Ovary (tissue), 9 donors: ENCODE data around the gene PAK5. TPM values are rescaled to one million over a fixed set of nuclear protein-coding genes. Genes with fewer than 3 reads are reported as not detected.

Experiments used
- DNase-seq, 5 donors: peaks; one replicate each; pipeline ENCODE4 v3.0.0-alpha.2; 2019 to 2020
- H3K27ac ChIP-seq, 2 donors: fragments of 200-600 bp; one replicate each; pipeline versions ENCODE4 v1.5.1 to v1.8.0; 2019 to 2022
- H3K27me3 ChIP-seq: fragments of 200-600 bp; one replicate; pipeline ENCODE4 v1.8.0; 2022
- H3K36me3 ChIP-seq: fragments of 200-600 bp; sonication (generic); one replicate; pipeline ENCODE4 v1.5.1; 2019
- H3K4me1 ChIP-seq: one replicate; pipeline ENCODE4 v1.8.1; 2013; ENCODE audit warnings: mild to moderate bottlenecking, moderate library complexity; ENCODE audit not compliant: insufficient read depth
- H3K4me3 ChIP-seq: fragments of 200-600 bp; sonication (generic); one replicate; pipeline ENCODE4 v1.5.1; 2017
- H3K9me3 ChIP-seq, 2 donors: fragments of 200-600 bp in 1 of 2; sonication (generic) in 1 of 2; one replicate each; pipeline versions ENCODE4 v1.5.1 to v1.8.1; 2013 to 2019; ENCODE audit warnings: mild to moderate bottlenecking in 1 of 2, moderate library complexity in 1 of 2
- CTCF ChIP-seq, 3 donors: fragments of 450-650 bp in 2 of 3; fragments of 200-600 bp in 1 of 3; IDR thresholded peaks; one replicate each; pipeline versions ENCODE4 v1.5.1 to v1.8.0; 2016 to 2022; ENCODE audit warnings: antibody characterized with exemption in 3 of 3, mild to moderate bottlenecking in 1 of 3
- EP300 ChIP-seq: sonication (generic); formaldehyde crosslinking; IDR thresholded peaks from one replicate; pipeline ENCODE4 v1.6.1; 2017; ENCODE audit warnings: antibody characterized with exemption
- POLR2A ChIP-seq: fragments of 450-650 bp; IDR thresholded peaks from one replicate; pipeline ENCODE4 v1.6.1; 2017; ENCODE audit warnings: antibody characterized with exemption, mild to moderate bottlenecking, moderate library complexity
- WGBS, 3 donors: extraction: QIAGEN DNeasy Blood & Tissue Kit in 1 of 3; methylation state at CpG; one replicate each; pipeline versions ENCODE4 v1.1.5 to v1.1.7; 2013 to 2017; 5-methylcytosine and 5-hydroxymethylcytosine counted together
- intact Hi-C, 4 donors: fragments of 100-400 bp; cut with DNase I; formaldehyde crosslinking; loops; one replicate each; pipeline versions ENCODE4 v1.11.0 to v1.15.1; 2022 to 2023
- polyA plus RNA-seq, 2 donors: library from polyadenylated mRNA; stranded (reverse); fragments of 200-250 nt in 1 of 2; fragments of 350-450 nt in 1 of 2; fragmentation: Illumina TruSeq in 1 of 2; extraction: RNeasy Lipid Tissue Mini Kit (QIAGEN cat#74804) in 1 of 2; gene quantifications; one replicate each; pipeline ENCODE4 v1.2.3, GENCODE V29; 2013 to 2014
- total RNA-seq, 7 donors: library from RNA; depleted of rRNA in 2 of 7; stranded (reverse); fragments of >200 nt in 2 of 7; fragmentation: NEBNext Ultra II Directional in 3 of 7; extraction: Animal tissue kit (Norgen Biotek cat#: 25700) in 3 of 7; gene quantifications; one replicate each; pipeline versions ENCODE4 v1.1.0 to v1.2.4, GENCODE V29; 2016 to 2023
- donor health status: DM: no; HTN: no; CAD: no; lungs with moderate emphysema.
- donor health status: DM: no; HTN: no; CAD: no.
- donor health status: Bipolar disorder and iron deficiency.
- donor health status: DM: yes; HTN: yes; CAD: no.
- donor health status: DM: no; HTN: no; CAD: no.
- donor health status: DM: yes; HTN: yes; CAD: no.

Gene PAK5
- total and polyA plus RNA-seq, 9 donors, result under 0.01 to 0.47 (median 0.10) TPM; not detected in 2

GRCh38 chr20:9789131-9789530 is 49.7 kb downstream of the PAK5 start:
- Histone ChIP-seq H3K4me3 (no peak overlapping the region), H3K27ac (no peak overlapping the region), H3K9me3 (no peaks in the 10 kb centered on the region), H3K27me3 (no peaks in the 10 kb centered on the region), H3K36me3 (no peaks in the 10 kb centered on the region), H3K4me1 (no peaks in the 10 kb centered on the region)
- intact Hi-C loops, result no loop called here
- TF ChIP-seq EP300 (no peak), POLR2A (no peak)
- no peak for DNase-seq
- WGBS, 3 donors, result 78 to 87% (median 81%) methylated on average over 2 of the region's 2 CpGs

GRCh38 chr20:9775176-9775575 is 63.7 kb downstream of the PAK5 start:
- H3K9me3 ChIP-seq, result no peaks in the 10 kb centered on the region
- intact Hi-C loops, result no loop called here
- DNase-seq, result no peak
- no peaks in the 10 kb centered on the region for H3K27me3 ChIP-seq
- H3K4me3 ChIP-seq, result no peak overlapping the region
- no peaks in the 10 kb centered on the region for H3K36me3 ChIP-seq
- 94 to 96% (median 95%) methylated on average over 3 of the region's 3 CpGs for WGBS, 3 donors
- no peak overlapping the region for H3K27ac ChIP-seq
- no peaks in the 10 kb centered on the region for H3K4me1 ChIP-seq
- no peak for TF ChIP-seq POLR2A
- no peak for TF ChIP-seq EP300
- no peak for TF ChIP-seq CTCF (IDR thresholded peaks at IDR 0.05)

- Histone ChIP-seq H3K27ac (no peak overlapping the region), H3K36me3 (no peaks in the 10 kb centered on the region), H3K4me3 (no peak overlapping the region), H3K27me3 (no peaks in the 10 kb centered on the region), H3K4me1 (no peaks in the 10 kb centered on the region), H3K9me3 (no peaks in the 10 kb centered on the region)
- DNase-seq, result no peak
- intact Hi-C loops, result no loop called here
- TF ChIP-seq EP300 (no peak), CTCF (IDR thresholded peaks at IDR 0.05) (no peak), POLR2A (no peak)
- 50 to 65% (median 55%) methylated on average over 6 of the region's 6 CpGs for WGBS, 3 donors
These were observed 68.9 kb downstream of the PAK5 start for GRCh38 chr20:9769954-9770353.

- intact Hi-C loops, result no loop called here
- Histone ChIP-seq H3K9me3 (no peaks in the 10 kb centered on the region), H3K27ac (no peak overlapping the region), H3K4me3 (no peak overlapping the region), H3K4me1 (no peaks in the 10 kb centered on the region), H3K36me3 (no peaks in the 10 kb centered on the region), H3K27me3 (no peaks in the 10 kb centered on the region)
- 79 to 89% (median 85%) methylated on average over 1 of the region's 1 CpG for WGBS, 3 donors
- DNase-seq, result no peak
- TF ChIP-seq EP300, result no peak
- no peak for TF ChIP-seq CTCF (IDR thresholded peaks at IDR 0.05)
- TF ChIP-seq POLR2A, result no peak
These were observed 77.4 kb downstream of the PAK5 start for GRCh38 chr20:9761476-9761875.

- H3K4me3 ChIP-seq, result no peak overlapping the region
- H3K9me3 ChIP-seq, result no peaks in the 10 kb centered on the region
- no peak overlapping the region for H3K27ac ChIP-seq
- WGBS, 3 donors, result 45 to 56% (median 45%) methylated on average over 4 of the region's 4 CpGs
- intact Hi-C loops, result no loop called here
- H3K4me1 ChIP-seq, result no peaks in the 10 kb centered on the region
- no peaks in the 10 kb centered on the region for H3K27me3 ChIP-seq
- DNase-seq, result no peak
- H3K36me3 ChIP-seq, result no peaks in the 10 kb centered on the region
- TF ChIP-seq EP300, result no peak
- TF ChIP-seq POLR2A, result no peak
- no peak for TF ChIP-seq CTCF (IDR thresholded peaks at IDR 0.05)
These were observed 79.5 kb downstream of the PAK5 start for GRCh38 chr20:9759392-9759791.
